Endothelial cell of umbilical vein (primary cell): ENCODE data around the gene AGBL4. TPM values are rescaled to one million over a fixed set of nuclear protein-coding genes. Genes with fewer than 3 reads are reported as not detected.
A peak's percentile ranks its signal among the peaks of the same experiment; 100 is the strongest.

Experiments used
- BruUV-seq: library from RNA; stranded (reverse); fragments of 400-500 nt; replicated peaks from 2 replicates; lab custom pipeline; 2021; lab: Mats Ljungman, UMichigan
- CTCF ChIA-PET: fragments of 300-600, 350-600 bp; sonication (Branson Sonifier 250); formaldehyde crosslinking; loops from one replicate; lab custom pipeline; 2021; ENCODE audit warnings: antibody characterized with exemption, inconsistent platforms; lab: Charles Lee
- POLR2A ChIA-PET: fragments of 300-600, 350-600 bp; sonication (Branson Sonifier 250); formaldehyde crosslinking; loops from one replicate; lab custom pipeline; 2021; ENCODE audit warnings: antibody characterized with exemption, inconsistent platforms; lab: Charles Lee
- DNase-seq: peaks from one replicate; pipeline ENCODE4 v3.0.0-alpha.2; 2011; ENCODE audit warnings: low read depth, low spot score
- FAIRE-seq: peaks from 2 replicates; lab custom pipeline; 2011; peaks lifted over from hg19 to GRCh38; lab: Jason Lieb, UNC
- H2AFZ ChIP-seq: 2 replicates; pipeline ENCODE4 v1.6.0; 2012; ENCODE audit warnings: low read depth, low read length, control low read depth, inconsistent platforms
- H3K27ac ChIP-seq: 2 replicates; pipeline ENCODE4 v1.5.1; 2011; ENCODE audit warnings: low read depth, mild to moderate bottlenecking, control low read depth, low read length, moderate library complexity; ENCODE audit not compliant: insufficient read depth
- H3K27me3 ChIP-seq, 2 experiments: 2 replicates each; pipeline versions ENCODE4 v1.6.0 to v1.6.1; 2011; ENCODE audit warnings: low read length in 2 of 2, mixed read lengths in 1 of 2; ENCODE audit not compliant: control insufficient read depth in 2 of 2, insufficient read depth in 2 of 2
- H3K36me3 ChIP-seq, 2 experiments: 2 replicates in 1 of 2; 3 replicates in 1 of 2; pipeline ENCODE4 v1.5.1; 2011; ENCODE audit warnings: low read length in 2 of 2, mild to moderate bottlenecking in 1 of 2, moderate library complexity in 1 of 2; ENCODE audit not compliant: control insufficient read depth in 2 of 2, insufficient read depth in 2 of 2; ENCODE audit errors: extremely low read depth in 1 of 2
- H3K4me1 ChIP-seq: 3 replicates; pipeline ENCODE4 v1.5.1; 2011; ENCODE audit warnings: mild to moderate bottlenecking, low read length; ENCODE audit not compliant: control insufficient read depth, insufficient read depth; ENCODE audit errors: extremely low read depth
- H3K4me2 ChIP-seq: 2 replicates; pipeline ENCODE4 v1.6.1; 2011; ENCODE audit warnings: low read length, control low read depth, mixed read lengths; ENCODE audit not compliant: insufficient read depth
- H3K4me3 ChIP-seq, 3 experiments: fragments of 200-600 bp in 1 of 3; sonication (generic), shearing (Covaris generic) in 1 of 3; replicated peaks in 1 of 3; 2 replicates each; pipeline ENCODE4 v1.5.1; 2011 to 2016; ENCODE audit warnings: control low read depth in 3 of 3, low read length in 3 of 3, mild to moderate bottlenecking in 2 of 3, inconsistent platforms in 1 of 3, low read depth in 1 of 3, moderate library complexity in 1 of 3; ENCODE audit not compliant: insufficient read depth in 1 of 3
- H3K79me2 ChIP-seq: 2 replicates; pipeline ENCODE4 v1.6.0; 2012; ENCODE audit warnings: low read length, inconsistent platforms; ENCODE audit not compliant: control insufficient read depth, insufficient read depth
- H3K9ac ChIP-seq: replicated peaks from 2 replicates; pipeline ENCODE3; 2011; ENCODE audit warnings: low read length, control low read depth; ENCODE audit not compliant: insufficient read depth; ENCODE audit errors: extremely low read depth
- H3K9me1 ChIP-seq: replicated peaks from 3 replicates; pipeline ENCODE4 v1.6.0; 2011; ENCODE audit warnings: mild to moderate bottlenecking, low read length; ENCODE audit not compliant: control insufficient read depth, insufficient read depth; ENCODE audit errors: extremely low read depth
- H3K9me3 ChIP-seq: replicated peaks from 2 replicates; pipeline ENCODE4 v1.5.1; 2012; ENCODE audit warnings: low read length, inconsistent platforms; ENCODE audit not compliant: control insufficient read depth, insufficient read depth
- H4K20me1 ChIP-seq: replicated peaks from 2 replicates; pipeline ENCODE3; 2011; ENCODE audit warnings: mild to moderate bottlenecking, low read length; ENCODE audit not compliant: control insufficient read depth, insufficient read depth; ENCODE audit errors: extremely low read depth
- EZH2 ChIP-seq: IDR thresholded peaks from 2 replicates; pipeline ENCODE4 v1.6.1; 2012; ENCODE audit warnings: borderline replicate concordance, low read depth, mild to moderate bottlenecking, moderate library complexity, low read length, inconsistent platforms; ENCODE audit not compliant: severe bottlenecking
- FOS ChIP-seq: IDR thresholded peaks from 2 replicates; pipeline ENCODE4 v1.6.1; 2011; ENCODE audit warnings: mild to moderate bottlenecking, low read length, moderate library complexity, borderline replicate concordance; ENCODE audit not compliant: insufficient read depth
- GATA2 ChIP-seq: IDR thresholded peaks from 2 replicates; pipeline ENCODE4 v1.7.0; 2011; ENCODE audit warnings: low read depth, mild to moderate bottlenecking, moderate library complexity, mixed read lengths, low read length; ENCODE audit not compliant: insufficient read length, insufficient read depth
- JUN ChIP-seq: IDR thresholded peaks from 2 replicates; pipeline ENCODE4 v1.6.1; 2011; ENCODE audit warnings: borderline replicate concordance, low read depth; ENCODE audit not compliant: insufficient read length, insufficient read depth
- MYC ChIP-seq: IDR thresholded peaks from one replicate; pipeline ENCODE4 v1.6.1; 2011; ENCODE audit warnings: mild to moderate bottlenecking, low read depth, low read length
- POLR2A ChIP-seq: IDR thresholded peaks from 2 replicates; pipeline ENCODE4 v1.6.1; 2012; ENCODE audit warnings: low read depth, mild to moderate bottlenecking, control low read depth, low read length
- POLR2AphosphoS5 ChIP-seq: IDR thresholded peaks from 2 replicates; pipeline ENCODE4 v1.6.1; 2012; ENCODE audit warnings: low read depth, mild to moderate bottlenecking, control low read depth, low read length, moderate library complexity; ENCODE audit not compliant: insufficient read depth
- dilution Hi-C: fragments of 300-500 bp; cut with MboI; formaldehyde crosslinking; loops from one replicate; pipeline ENCODE4 v1.15.0; 2019; ENCODE audit warnings: low sequenced_read_pairs; ENCODE audit not compliant: extremely low pct_ligation_motif_present
- intact Hi-C: fragments of 100-400 bp; cut with micrococcal nuclease; formaldehyde crosslinking; loops from one replicate; pipeline ENCODE4 v1.10.0; 2022
- polyA plus RNA-seq, 4 experiments: library from polyadenylated mRNA; depleted of rRNA in 3 of 4; stranded (reverse) in 3 of 4; unstranded in 1 of 4; fragments of >200 nt; gene quantifications; 2 replicates each; pipeline versions ENCODE4 v1.2.1 to v1.2.3, GENCODE V29; 2011 to 2012; ENCODE audit warnings: missing spikeins in 1 of 4
- total RNA-seq: library from RNA; stranded (reverse); gene quantifications from 2 replicates; pipeline ENCODE4 v1.2.3, GENCODE V29; 2021
- TF ChIP-seq, protein P1 (sequence below), 2 donors: IDR thresholded peaks; 1 replicate in 1 of 2; 2 replicates in 1 of 2; pipeline ENCODE4 v1.5.1; 2011; ENCODE audit warnings: low read length in 2 of 2, mild to moderate bottlenecking in 2 of 2, moderate library complexity in 2 of 2, control low read depth in 1 of 2, inconsistent platforms in 1 of 2, low read depth in 1 of 2; ENCODE audit not compliant: insufficient read depth in 1 of 2; ENCODE audit errors: extremely low read depth in 1 of 2
- TF ChIP-seq, protein P2 (sequence below): IDR thresholded peaks from 2 replicates; pipeline ENCODE4 v1.6.1; 2011; ENCODE audit not compliant: insufficient read depth, insufficient read length

The AGBL4 gene
- total and polyA plus RNA-seq, 2 donors (not counting 3 experiments of a cell fraction or from before 2014, with no cell fraction given) = not detected

DNA sequence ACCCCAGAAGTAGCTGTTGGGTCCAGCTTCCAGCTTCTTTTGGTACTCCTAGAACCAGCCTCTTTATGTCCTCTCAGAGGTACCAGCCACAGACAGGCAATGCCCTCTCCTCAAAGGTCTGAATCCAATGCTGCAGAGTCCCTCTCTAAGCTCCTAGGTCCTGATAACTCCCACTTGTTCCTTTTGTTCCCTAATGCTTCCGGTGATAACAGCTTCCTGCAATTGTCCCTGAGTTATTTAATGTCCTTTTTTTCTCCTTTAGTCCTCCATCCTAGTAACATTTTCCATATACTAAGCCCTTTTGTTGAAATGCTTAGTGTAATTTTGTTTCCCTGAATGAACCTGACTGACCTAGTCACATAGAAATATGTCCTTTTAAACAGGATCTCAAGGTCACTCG lies 1045.3 kb downstream of the AGBL4 start:
- TF ChIP-seq, protein P1, sequence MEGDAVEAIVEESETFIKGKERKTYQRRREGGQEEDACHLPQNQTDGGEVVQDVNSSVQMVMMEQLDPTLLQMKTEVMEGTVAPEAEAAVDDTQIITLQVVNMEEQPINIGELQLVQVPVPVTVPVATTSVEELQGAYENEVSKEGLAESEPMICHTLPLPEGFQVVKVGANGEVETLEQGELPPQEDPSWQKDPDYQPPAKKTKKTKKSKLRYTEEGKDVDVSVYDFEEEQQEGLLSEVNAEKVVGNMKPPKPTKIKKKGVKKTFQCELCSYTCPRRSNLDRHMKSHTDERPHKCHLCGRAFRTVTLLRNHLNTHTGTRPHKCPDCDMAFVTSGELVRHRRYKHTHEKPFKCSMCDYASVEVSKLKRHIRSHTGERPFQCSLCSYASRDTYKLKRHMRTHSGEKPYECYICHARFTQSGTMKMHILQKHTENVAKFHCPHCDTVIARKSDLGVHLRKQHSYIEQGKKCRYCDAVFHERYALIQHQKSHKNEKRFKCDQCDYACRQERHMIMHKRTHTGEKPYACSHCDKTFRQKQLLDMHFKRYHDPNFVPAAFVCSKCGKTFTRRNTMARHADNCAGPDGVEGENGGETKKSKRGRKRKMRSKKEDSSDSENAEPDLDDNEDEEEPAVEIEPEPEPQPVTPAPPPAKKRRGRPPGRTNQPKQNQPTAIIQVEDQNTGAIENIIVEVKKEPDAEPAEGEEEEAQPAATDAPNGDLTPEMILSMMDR (IDR thresholded peaks at IDR 0.05; ENCODE audit: extremely low read depth in 1 of 2, insufficient read depth in 1 of 2, low read depth in 1 of 2, low read length in 2 of 2) = no peak
- TF ChIP-seq MYC = no peak
- TF ChIP-seq POLR2A = no peak
- no peak for TF ChIP-seq GATA2
- no peak for TF ChIP-seq JUN
- TF ChIP-seq, protein P2, sequence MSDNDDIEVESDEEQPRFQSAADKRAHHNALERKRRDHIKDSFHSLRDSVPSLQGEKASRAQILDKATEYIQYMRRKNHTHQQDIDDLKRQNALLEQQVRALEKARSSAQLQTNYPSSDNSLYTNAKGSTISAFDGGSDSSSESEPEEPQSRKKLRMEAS = no peak
- TF ChIP-seq EZH2 = no peak
- no peak for TF ChIP-seq POLR2AphosphoS5
- TF ChIP-seq FOS = no peak
- FAIRE-seq (no peak), DNase-seq (peak; percentile 1)
- H3K79me2 ChIP-seq = no peaks in the 10 kb centered on the region
- H3K4me3 ChIP-seq = no peak overlapping the region
- no peak overlapping the region for H2AFZ ChIP-seq
- BruUV-seq = no TSS peak
- H3K4me2 ChIP-seq = no peak overlapping the region
- ChIA-PET CTCF (no interaction called here), POLR2A (no interaction called here)
- no peaks in the 10 kb centered on the region for H3K4me1 ChIP-seq
- no peak overlapping the region for H3K9ac ChIP-seq
- H4K20me1 ChIP-seq = no peaks in the 10 kb centered on the region
- intact Hi-C loops (no loop called here), dilution Hi-C loops (no loop called here)
- no peaks in the 10 kb centered on the region for H3K9me3 ChIP-seq
- H3K36me3 ChIP-seq = no peaks in the 10 kb centered on the region
- no peak overlapping the region for H3K27ac ChIP-seq
- H3K9me1 ChIP-seq = no peaks in the 10 kb centered on the region
- H3K27me3 ChIP-seq = no peaks in the 10 kb centered on the region
